HG03095 (cell line): ENCODE data around the gene BTF3.
"Not testable (repeated sequence)": the region's sequence is repeated elsewhere in the genome, so short reads cannot be mapped to it uniquely, and the experiment has no call there.

Experiments
- ATAC-seq: cut with Tn5 transposase; IDR thresholded peaks from one replicate; pipeline ENCODE4 v1.9.1; 2021; ENCODE audit warnings: moderate library complexity; ENCODE audit not compliant: unreplicated experiment

The BTF3 gene

GRCh38 chr5:73498057-73498992, at the start of gene BTF3:
Gene BTF3 (plus strand): TSS chr5:73498442. CDS start chr5:73498668, 226 bp downstream.
- peak; percentile 93 for ATAC-seq

- peak; percentile 62 for ATAC-seq
Measured at GRCh38 chr5:73448463-73449136, 49.6 kb upstream of the BTF3 start, which contains the start of gene FOXD1. Gene FOXD1 (minus strand): TSS chr5:73448777. CDS start chr5:73448362, 415 bp downstream.

- ATAC-seq: no peak
Measured at GRCh38 chr5:73450137-73450536, 48.1 kb upstream of the BTF3 start.

GRCh38 chr5:73450672-73451223, 47.5 kb upstream of the BTF3 start:
- no peak for ATAC-seq

GRCh38 chr5:73451224-73452130, 46.8 kb upstream of the BTF3 start:
- ATAC-seq: no peak

GRCh38 chr5:73452215-73452614, 46.0 kb upstream of the BTF3 start:
- ATAC-seq: no peak

- ATAC-seq: no peak
Measured at GRCh38 chr5:73454379-73455036, 43.7 kb upstream of the BTF3 start.

- ATAC-seq: not testable (repeated sequence)
Measured at GRCh38 chr5:73456462-73456861, 41.8 kb upstream of the BTF3 start.

GRCh38 chr5:73459366-73459765, 38.9 kb upstream of the BTF3 start:
- no peak for ATAC-seq

- no peak for ATAC-seq
Measured at GRCh38 chr5:73460133-73460532, 38.1 kb upstream of the BTF3 start.

GRCh38 chr5:73464016-73464745, 34.1 kb upstream of the BTF3 start:
- no peak for ATAC-seq

- ATAC-seq: not testable (repeated sequence)
Measured at GRCh38 chr5:73468638-73469037, 29.6 kb upstream of the BTF3 start.

- ATAC-seq: no peak
Measured at GRCh38 chr5:73469878-73470277, 28.4 kb upstream of the BTF3 start.

GRCh38 chr5:73471654-73472053, 26.6 kb upstream of the BTF3 start:
- no peak for ATAC-seq

- ATAC-seq: no peak
Measured at GRCh38 chr5:73472116-73472515, 26.1 kb upstream of the BTF3 start.

- no peak for ATAC-seq
Measured at GRCh38 chr5:73480500-73480899, 17.7 kb upstream of the BTF3 start.

- ATAC-seq: no peak
Measured at GRCh38 chr5:73482383-73483136, 15.7 kb upstream of the BTF3 start.

- ATAC-seq: no peak
Measured at GRCh38 chr5:73483676-73484075, 14.6 kb upstream of the BTF3 start.

- ATAC-seq: no peak
Measured at GRCh38 chr5:73484511-73484910, 13.7 kb upstream of the BTF3 start.
